ENCODE measurements around the gene ANKRD44. TPM values are rescaled to one million over a fixed set of nuclear protein-coding genes. Genes with fewer than 3 reads are reported as not detected.
A peak's percentile ranks its signal among the peaks of the same experiment; 100 is the strongest.

The ANKRD44 gene
- total and polyA plus RNA-seq, 8 donors, result 23.2 to 52.6 (median 29.8) TPM

- ATAC-seq (no peak), DNase-seq (no peak)
- Histone ChIP-seq H3K36me3 (no peaks in the 10 kb centered on the region), H3K9me3 (no peaks in the 10 kb centered on the region), H3K27ac (no peak overlapping the region), H3K4me3 (no peak overlapping the region), H3K4me1 (peaks cover 5 to 58% of the 10 kb centered on the region in 2 donors), H3K27me3 (no peaks in the 10 kb centered on the region)
- intact Hi-C loops (cut with DNase I), result no loop called here
- TF ChIP-seq, protein P1, sequence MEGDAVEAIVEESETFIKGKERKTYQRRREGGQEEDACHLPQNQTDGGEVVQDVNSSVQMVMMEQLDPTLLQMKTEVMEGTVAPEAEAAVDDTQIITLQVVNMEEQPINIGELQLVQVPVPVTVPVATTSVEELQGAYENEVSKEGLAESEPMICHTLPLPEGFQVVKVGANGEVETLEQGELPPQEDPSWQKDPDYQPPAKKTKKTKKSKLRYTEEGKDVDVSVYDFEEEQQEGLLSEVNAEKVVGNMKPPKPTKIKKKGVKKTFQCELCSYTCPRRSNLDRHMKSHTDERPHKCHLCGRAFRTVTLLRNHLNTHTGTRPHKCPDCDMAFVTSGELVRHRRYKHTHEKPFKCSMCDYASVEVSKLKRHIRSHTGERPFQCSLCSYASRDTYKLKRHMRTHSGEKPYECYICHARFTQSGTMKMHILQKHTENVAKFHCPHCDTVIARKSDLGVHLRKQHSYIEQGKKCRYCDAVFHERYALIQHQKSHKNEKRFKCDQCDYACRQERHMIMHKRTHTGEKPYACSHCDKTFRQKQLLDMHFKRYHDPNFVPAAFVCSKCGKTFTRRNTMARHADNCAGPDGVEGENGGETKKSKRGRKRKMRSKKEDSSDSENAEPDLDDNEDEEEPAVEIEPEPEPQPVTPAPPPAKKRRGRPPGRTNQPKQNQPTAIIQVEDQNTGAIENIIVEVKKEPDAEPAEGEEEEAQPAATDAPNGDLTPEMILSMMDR (IDR thresholded peaks at IDR 0.05), result no peak
Observed at GRCh38 chr2:197156771-197157170, 153.8 kb downstream of the ANKRD44 start.

DNA sequence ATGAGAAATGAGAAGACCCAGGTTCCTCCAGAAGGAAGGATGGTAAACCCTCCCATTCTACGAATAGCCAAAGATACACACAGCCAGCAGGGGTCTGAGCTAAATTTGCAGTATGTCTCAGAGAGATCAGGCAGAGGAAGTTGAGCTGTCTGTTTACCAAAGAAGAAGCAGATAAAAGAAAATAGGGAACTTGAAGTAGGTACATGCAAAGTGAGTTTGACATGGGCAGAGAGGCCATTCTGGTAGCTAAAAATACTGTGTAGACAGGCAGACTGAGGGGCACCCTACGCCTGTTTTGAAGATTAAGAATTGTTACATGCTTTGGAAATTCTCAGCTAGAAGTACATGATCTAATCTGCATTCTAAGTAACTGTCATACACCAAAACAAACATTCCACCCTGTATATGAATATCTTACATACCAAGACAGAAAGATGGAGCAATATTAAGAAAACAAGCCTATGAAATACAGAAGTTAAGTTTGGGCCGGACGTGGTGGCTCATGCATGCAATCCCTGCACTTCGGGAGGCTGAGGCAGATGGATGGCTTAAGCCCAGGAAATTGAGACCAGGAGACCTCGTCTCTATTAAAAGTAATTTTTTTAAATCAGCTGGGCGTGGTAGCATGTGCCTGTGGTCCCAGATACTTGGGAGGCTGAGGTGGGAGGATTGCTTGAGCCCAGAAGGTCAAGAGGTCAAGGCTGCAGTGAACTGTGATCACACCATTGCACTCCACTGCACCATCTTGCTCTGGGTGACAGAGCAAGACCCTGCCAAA, 157.9 kb downstream of the ANKRD44 start:
- Histone ChIP-seq H3K36me3 (no peaks in the 10 kb centered on the region), H3K9me3 (no peaks in the 10 kb centered on the region), H3K4me1 (peaks cover 0 to 33% of the 10 kb centered on the region in 2 donors), H3K27me3 (no peaks in the 10 kb centered on the region), H3K27ac (peak overlapping the region in 1 of 2 donors; percentile 83), H3K4me3 (peak overlapping the region in 1 of 2 donors; percentile 3)
- TF ChIP-seq, protein P1 (IDR thresholded peaks at IDR 0.05), result no peak
- peak; percentile 72 for ATAC-seq
- no peak for DNase-seq
- intact Hi-C loops (cut with DNase I), result no loop called here

DNA sequence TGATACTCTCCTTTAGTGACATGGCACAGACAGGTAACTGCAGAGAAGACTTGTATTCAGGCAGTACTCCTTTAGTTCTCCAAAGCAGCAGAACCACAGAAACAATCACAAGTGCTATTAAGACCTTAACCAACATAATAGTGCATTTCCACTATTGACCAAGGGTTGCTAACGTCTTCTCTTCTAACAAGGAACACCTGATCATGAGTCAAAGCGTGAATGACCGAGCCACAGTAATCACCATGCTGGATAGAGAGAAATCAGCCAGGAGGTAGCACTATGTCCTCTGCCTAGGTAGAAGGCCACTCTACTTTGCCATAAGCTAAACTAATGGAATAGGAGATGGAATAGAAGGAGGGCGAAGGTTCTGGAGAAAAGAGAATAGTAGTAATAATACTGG, 161.0 kb downstream of the ANKRD44 start:
- no peaks in the 10 kb centered on the region for H3K9me3 ChIP-seq
- no peak overlapping the region for H3K27ac ChIP-seq
- H3K36me3 ChIP-seq, result no peaks in the 10 kb centered on the region
- H3K4me1 ChIP-seq, result peaks cover 11 to 51% of the 10 kb centered on the region in 2 donors
- no peaks in the 10 kb centered on the region for H3K27me3 ChIP-seq
- intact Hi-C loops (cut with DNase I), result no loop called here
- no peak for ATAC-seq
- DNase-seq, result no peak
- H3K4me3 ChIP-seq, result no peak overlapping the region
- TF ChIP-seq, protein P1 (IDR thresholded peaks at IDR 0.05), result no peak

DNA sequence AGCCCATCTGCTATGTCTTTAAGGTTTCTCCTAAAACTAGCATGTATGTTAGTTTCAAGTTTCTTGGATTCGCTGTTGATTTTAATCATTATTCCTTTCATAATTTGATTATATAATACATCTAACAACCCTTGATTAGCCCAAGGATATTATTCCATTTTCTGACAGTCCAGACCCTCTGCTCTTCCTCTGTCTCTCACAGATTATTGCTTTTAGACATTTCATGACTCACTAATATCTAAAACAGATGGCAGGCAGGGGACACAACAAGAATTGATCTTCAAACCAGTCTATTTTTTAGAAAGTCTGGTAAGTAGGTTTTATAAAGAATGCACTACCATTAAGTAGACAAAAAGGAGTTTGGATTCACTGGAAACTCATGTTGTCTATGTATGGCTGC, 162.2 kb downstream of the ANKRD44 start:
- Histone ChIP-seq H3K27me3 (no peaks in the 10 kb centered on the region), H3K36me3 (no peaks in the 10 kb centered on the region), H3K27ac (no peak overlapping the region), H3K4me1 (peaks cover 11 to 45% of the 10 kb centered on the region in 2 donors), H3K9me3 (no peaks in the 10 kb centered on the region), H3K4me3 (no peak overlapping the region)
- TF ChIP-seq, protein P1 (IDR thresholded peaks at IDR 0.05), result no peak
- no peak for DNase-seq
- intact Hi-C loops (cut with DNase I), result no loop called here
- ATAC-seq, result no peak

DNA sequence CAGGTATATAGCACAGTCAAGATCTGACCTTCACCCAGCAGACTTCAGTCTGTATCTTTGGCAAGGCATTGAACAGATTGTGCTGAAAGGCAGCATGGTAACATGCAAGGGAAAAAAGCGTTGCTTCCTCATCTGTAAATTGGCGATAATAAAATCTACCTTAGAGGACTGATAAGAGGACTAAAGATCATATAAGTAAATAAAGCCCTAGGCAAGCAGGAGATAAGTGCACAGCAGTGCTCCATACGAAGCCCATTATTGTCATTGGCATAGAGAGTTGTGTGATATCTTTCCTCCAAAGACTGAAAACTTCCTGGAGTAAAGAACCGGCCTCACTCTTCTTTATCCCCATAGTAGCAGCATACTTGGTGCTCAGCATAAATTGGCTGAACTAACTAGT, 162.6 kb downstream of the ANKRD44 start:
- H3K36me3 ChIP-seq, result no peaks in the 10 kb centered on the region
- ATAC-seq (no peak), DNase-seq (no peak)
- no peaks in the 10 kb centered on the region for H3K27me3 ChIP-seq
- TF ChIP-seq, protein P1 (IDR thresholded peaks at IDR 0.05), result no peak
- H3K4me1 ChIP-seq, result peaks cover 11 to 41% of the 10 kb centered on the region in 2 donors
- H3K27ac ChIP-seq, result peak overlapping the region in 1 of 2 donors; percentile 1
- H3K4me3 ChIP-seq, result no peak overlapping the region
- no peaks in the 10 kb centered on the region for H3K9me3 ChIP-seq
- intact Hi-C loops (cut with DNase I), result no loop called here

Measured in left lung (tissue), 10 donors.